ENCODE data around the gene BMPER.

BMPER gene

GRCh38 chr7:33888166-33888565 lies 17.2 kb upstream of the BMPER start:
- TF ChIP-seq ZC3H10 (CRISPR knock-in tag; IDR thresholded peaks at IDR 0.05): no peak
- no peak for TF ChIP-seq CSDC2 (CRISPR knock-in tag; IDR thresholded peaks at IDR 0.05)
- no peak for TF ChIP-seq PPARA (CRISPR knock-in tag; IDR thresholded peaks at IDR 0.05; ENCODE audit: borderline replicate concordance)
- TF ChIP-seq TCF4 (CRISPR knock-in tag; IDR thresholded peaks at IDR 0.05; ENCODE audit: borderline replicate concordance): no peak
- no peak for TF ChIP-seq CSRNP3 (CRISPR knock-in tag; IDR thresholded peaks at IDR 0.05)
- no peak for TF ChIP-seq ZFP3 (CRISPR knock-in tag; IDR thresholded peaks at IDR 0.05)
- TF ChIP-seq ARNTL (CRISPR knock-in tag; IDR thresholded peaks at IDR 0.05; ENCODE audit: borderline replicate concordance, low read depth): no peak
- no peak for TF ChIP-seq GLIS3 (CRISPR knock-in tag; IDR thresholded peaks at IDR 0.05)
- TF ChIP-seq TSHZ2 (CRISPR knock-in tag; IDR thresholded peaks at IDR 0.05): no peak
- TF ChIP-seq PATZ1 (CRISPR knock-in tag; IDR thresholded peaks at IDR 0.05; ENCODE audit: borderline replicate concordance): no peak
- no peak for TF ChIP-seq BACH2 (CRISPR knock-in tag; IDR thresholded peaks at IDR 0.05; ENCODE audit: borderline replicate concordance)
- TF ChIP-seq POU6F1 (CRISPR knock-in tag; IDR thresholded peaks at IDR 0.05; ENCODE audit: borderline replicate concordance, low read depth): no peak
- TF ChIP-seq ZNF70 (CRISPR knock-in tag; IDR thresholded peaks at IDR 0.05): no peak
- no peak for TF ChIP-seq ZFP30 (CRISPR knock-in tag; IDR thresholded peaks at IDR 0.05)
- TF ChIP-seq ZNF8 (CRISPR knock-in tag; IDR thresholded peaks at IDR 0.05): no peak

GRCh38 chr7:33892945-33893344 lies 12.4 kb upstream of the BMPER start:
- TF ChIP-seq PPARA (CRISPR knock-in tag; IDR thresholded peaks at IDR 0.05; ENCODE audit: borderline replicate concordance): no peak
- ATAC-seq: no peak

More at GRCh38 chr7:33888166-33888565, 17.2 kb upstream of the BMPER start:
- ATAC-seq: no peak

- no peak for ATAC-seq
- no peak for TF ChIP-seq ISL1 (CRISPR knock-in tag; IDR thresholded peaks at IDR 0.05)
- no peak for TF ChIP-seq ZNF8 (CRISPR knock-in tag; IDR thresholded peaks at IDR 0.05)
- TF ChIP-seq CSRNP3 (CRISPR knock-in tag; IDR thresholded peaks at IDR 0.05): no peak
- no peak for TF ChIP-seq TOX (CRISPR knock-in tag; IDR thresholded peaks at IDR 0.05; ENCODE audit: borderline replicate concordance)
- TF ChIP-seq ARNTL (CRISPR knock-in tag; IDR thresholded peaks at IDR 0.05; ENCODE audit: borderline replicate concordance, low read depth): no peak
- no peak for TF ChIP-seq ZC3H10 (CRISPR knock-in tag; IDR thresholded peaks at IDR 0.05)
- TF ChIP-seq OSR1 (CRISPR knock-in tag; IDR thresholded peaks at IDR 0.05): no peak
- no peak for TF ChIP-seq PPARA (CRISPR knock-in tag; IDR thresholded peaks at IDR 0.05; ENCODE audit: borderline replicate concordance)
- TF ChIP-seq ESRRG (CRISPR knock-in tag; IDR thresholded peaks at IDR 0.05): no peak
Measured at GRCh38 chr7:33893377-33893776, 12.0 kb upstream of the BMPER start.

Data from SK-N-SH treated with all-trans-retinoic acid at 6 μM for 48 hours (cell line).